K562 (cell line): ENCODE results near the gene GLRX3.

Source experiments
- FOXK2 ChIP-seq, 2 experiments: fragments of 450-650 bp; IDR thresholded peaks in 1 of 2; conservative IDR thresholded peaks in 1 of 2; 2 replicates each; pipeline ENCODE4 v1.6.1; 2016; ENCODE audit warnings: low read depth in 2 of 2, mild to moderate bottlenecking in 1 of 2
- NRF1 ChIP-seq, 2 experiments: fragments of 450-650 bp; IDR thresholded peaks in 1 of 2; conservative IDR thresholded peaks in 1 of 2; 2 replicates each; pipeline ENCODE4 v1.6.1; 2014; ENCODE audit warnings: mild to moderate bottlenecking in 2 of 2
- RBM17 ChIP-seq: fragments of 200-400 bp; formaldehyde crosslinking; IDR thresholded peaks from 2 replicates; pipeline ENCODE4 v1.6.1; 2017; ENCODE audit warnings: low read depth, mild to moderate bottlenecking, low read length, borderline replicate concordance
- ZNF263 ChIP-seq: sonication (generic); formaldehyde crosslinking; IDR thresholded peaks from 2 replicates; pipeline ENCODE4 v1.8.0; 2022; ENCODE audit warnings: mild to moderate bottlenecking, missing genetic modification reagents, borderline replicate concordance
- ZNF778 ChIP-seq: fragments of 450-650 bp; formaldehyde crosslinking; IDR thresholded peaks from 2 replicates; pipeline ENCODE4 v1.4.0; 2020; ENCODE audit warnings: mild to moderate bottlenecking, moderate library complexity

DNA sequence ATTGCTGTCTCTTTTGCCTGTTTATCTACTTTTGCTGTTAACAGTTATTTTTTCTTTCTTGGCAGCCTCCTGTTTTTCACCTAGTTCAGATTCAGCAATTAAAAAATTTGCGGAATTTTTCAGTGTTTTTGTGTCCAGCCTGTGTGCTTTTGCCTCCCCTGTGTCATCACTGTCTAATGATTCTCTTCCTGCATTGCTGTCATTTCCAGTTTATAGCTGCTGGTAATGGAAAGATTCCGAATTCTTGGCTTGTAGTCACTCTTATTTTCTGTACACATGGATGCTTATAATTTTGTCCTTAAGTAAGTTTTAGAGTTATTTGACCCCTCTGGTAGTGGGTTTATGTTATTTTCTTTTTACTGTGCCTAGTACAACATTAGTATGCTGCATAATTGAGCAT lies 25.1 kb downstream of the GLRX3 start:
- no peak for TF ChIP-seq ZNF778 (CRISPR knock-in tag)
- no peak for TF ChIP-seq RBM17
- TF ChIP-seq NRF1 (conservative IDR thresholded peaks at IDR 0.05 in 1 of 2, IDR thresholded peaks at IDR 0.05 in 1 of 2), result no peak
- TF ChIP-seq FOXK2 (conservative IDR thresholded peaks at IDR 0.05 in 1 of 2, IDR thresholded peaks at IDR 0.05 in 1 of 2; ENCODE audit: low read depth in 2 of 2), result no peak
- TF ChIP-seq ZNF263 (CRISPR knock-in tag), result no peak
